Erythroblast (primary cell): ENCODE results near the gene LSG1.

ENCODE experiments used
- GATA1 ChIP-seq: IDR thresholded peaks from 2 replicates; pipeline ENCODE4 v1.6.1; 2011; ENCODE audit warnings: low read depth, mild to moderate bottlenecking, control low read depth, low read length, moderate library complexity
- POLR2A ChIP-seq: IDR thresholded peaks from 2 replicates; pipeline ENCODE4 v1.6.1; 2011; ENCODE audit warnings: mild to moderate bottlenecking, low read length

- TF ChIP-seq POLR2A (no peak), GATA1 (no peak)
Observed at GRCh38 chr3:194688946-194689345, 17.0 kb upstream of the LSG1 start.
